HEK293 (cell line): ENCODE data around the gene GATAD1.

ENCODE experiments used
- CTCF ChIA-PET: fragments of 350-600 bp; formaldehyde crosslinking; extraction: SDS; loops from one replicate; lab custom pipeline; 2021; ENCODE audit warnings: antibody characterized with exemption; lab: Yijun Ruan, JAX
- POLR2A ChIA-PET: fragments of 300-600 bp; formaldehyde crosslinking; extraction: SDS; loops from one replicate; lab custom pipeline; 2020; ENCODE audit warnings: antibody characterized with exemption, inconsistent platforms; lab: Yijun Ruan, JAX
- H3K27ac ChIP-seq: fragments of 200-500 bp; sonication (Bioruptor generic); 2 replicates; pipeline ENCODE4 v1.5.1; 2014; ENCODE audit warnings: low read depth, low read length, control low read depth, inconsistent platforms; ENCODE audit errors: extremely low read depth
- H3K36me3 ChIP-seq, 2 experiments: fragments of 200-500 bp in 1 of 2; sonication (Bioruptor generic) in 1 of 2; 1 replicate in 1 of 2; 2 replicates in 1 of 2; pipeline ENCODE4 v1.5.1; 2014 to 2017; ENCODE audit warnings: inconsistent platforms in 2 of 2, low read length in 2 of 2; ENCODE audit not compliant: control insufficient read depth in 2 of 2, insufficient read depth in 1 of 2
- H3K4me1 ChIP-seq: fragments of 200-500 bp; sonication (Bioruptor generic); 2 replicates; pipeline ENCODE4 v1.5.1; 2014; ENCODE audit warnings: mild to moderate bottlenecking, low read length, inconsistent platforms; ENCODE audit not compliant: control insufficient read depth, insufficient read depth
- H3K4me3 ChIP-seq: 2 replicates; pipeline ENCODE4 v1.5.1; 2011; ENCODE audit warnings: low read depth, mild to moderate bottlenecking, control low read depth, low read length, moderate library complexity
- H3K9me3 ChIP-seq: fragments of 200-500 bp; sonication (Bioruptor generic); 2 replicates; pipeline ENCODE4 v1.5.1; 2014; ENCODE audit warnings: low read depth, low read length, inconsistent platforms; ENCODE audit not compliant: control insufficient read depth, insufficient read depth
- AEBP2 ChIP-seq: fragments of 450-650 bp; formaldehyde crosslinking; IDR thresholded peaks from 2 replicates; pipeline ENCODE4 v1.5.1; 2016; ENCODE audit warnings: missing biosample characterization, missing genetic modification characterization, borderline replicate concordance
- HOXA7 ChIP-seq: sonication (generic); formaldehyde crosslinking; IDR thresholded peaks from 2 replicates; pipeline ENCODE4 v1.8.1; 2022; ENCODE audit warnings: missing genetic modification reagents, borderline replicate concordance
- KLF9 ChIP-seq: fragments of 450-650 bp; formaldehyde crosslinking; IDR thresholded peaks from 2 replicates; pipeline ENCODE4 v1.5.1; 2016; ENCODE audit warnings: missing biosample characterization, missing genetic modification characterization, low read depth
- MYNN ChIP-seq: fragments of 450-650 bp; formaldehyde crosslinking; IDR thresholded peaks from 2 replicates; pipeline ENCODE4 v1.5.1; 2016; ENCODE audit warnings: missing biosample characterization, missing genetic modification characterization, borderline replicate concordance
- PBX3 ChIP-seq: sonication (generic); formaldehyde crosslinking; IDR thresholded peaks from 2 replicates; pipeline ENCODE4 v1.8.1; 2022; ENCODE audit warnings: mild to moderate bottlenecking, moderate library complexity, missing genetic modification reagents
- PRDM1 ChIP-seq: fragments of 450-650 bp; formaldehyde crosslinking; IDR thresholded peaks from 2 replicates; pipeline ENCODE4; 2016; ENCODE audit warnings: missing biosample characterization, missing genetic modification characterization
- YY2 ChIP-seq: fragments of 450-650 bp; formaldehyde crosslinking; IDR thresholded peaks from 2 replicates; pipeline ENCODE4 v1.5.1; 2016; ENCODE audit warnings: missing biosample characterization, missing genetic modification characterization
- ZFHX2 ChIP-seq: fragments of 450-650 bp; formaldehyde crosslinking; conservative IDR thresholded peaks from 2 replicates; pipeline ENCODE4 v1.5.1; 2016; ENCODE audit warnings: missing biosample characterization, missing genetic modification characterization
- ZFP69B ChIP-seq: fragments of 450-650 bp; formaldehyde crosslinking; IDR thresholded peaks from 2 replicates; pipeline ENCODE4 v1.5.1; 2016; ENCODE audit warnings: missing biosample characterization, missing genetic modification characterization
- ZNF16 ChIP-seq: fragments of 450-650 bp; formaldehyde crosslinking; IDR thresholded peaks from 2 replicates; pipeline ENCODE4 v1.5.1; 2016; ENCODE audit warnings: low read depth, missing biosample characterization, missing genetic modification characterization
- ZNF266 ChIP-seq: fragments of 450-650 bp; formaldehyde crosslinking; IDR thresholded peaks from 2 replicates; pipeline ENCODE4 v1.5.1; 2016; ENCODE audit warnings: missing biosample characterization, missing genetic modification characterization, low read depth
- ZNF311 ChIP-seq: fragments of 450-650 bp; formaldehyde crosslinking; IDR thresholded peaks from 2 replicates; pipeline ENCODE4 v1.5.1; 2017; ENCODE audit warnings: missing biosample characterization, missing genetic modification characterization, borderline replicate concordance
- ZNF324 ChIP-seq: fragments of 450-650 bp; formaldehyde crosslinking; IDR thresholded peaks from 2 replicates; pipeline ENCODE4 v1.5.1; 2016; ENCODE audit warnings: missing biosample characterization, missing genetic modification characterization
- ZNF404 ChIP-seq: fragments of 450-650 bp; formaldehyde crosslinking; IDR thresholded peaks from 2 replicates; pipeline ENCODE4 v1.5.1; 2017; ENCODE audit warnings: missing biosample characterization, missing genetic modification characterization
- ZNF658 ChIP-seq: fragments of 450-650 bp; formaldehyde crosslinking; IDR thresholded peaks from 2 replicates; pipeline ENCODE4; 2016; ENCODE audit warnings: missing biosample characterization, missing genetic modification characterization
- ZNF747 ChIP-seq: fragments of 450-650 bp; formaldehyde crosslinking; IDR thresholded peaks from 2 replicates; pipeline ENCODE4 v1.5.1; 2016; ENCODE audit warnings: missing biosample characterization, missing genetic modification characterization
- ZNF777 ChIP-seq: fragments of 450-650 bp; formaldehyde crosslinking; IDR thresholded peaks from 2 replicates; pipeline ENCODE4 v1.5.1; 2017; ENCODE audit warnings: missing biosample characterization, missing genetic modification characterization, borderline replicate concordance
- ZNF837 ChIP-seq: fragments of 450-650 bp; formaldehyde crosslinking; IDR thresholded peaks from 2 replicates; pipeline ENCODE4 v1.5.1; 2016; ENCODE audit warnings: missing biosample characterization, missing genetic modification characterization
- ZSCAN5A ChIP-seq: fragments of 450-650 bp; formaldehyde crosslinking; IDR thresholded peaks from 2 replicates; pipeline ENCODE4 v1.5.1; 2016; ENCODE audit warnings: missing biosample characterization, missing genetic modification characterization
- TF ChIP-seq, protein P1 (sequence below): fragments of 450-650 bp; formaldehyde crosslinking; IDR thresholded peaks from 2 replicates; pipeline ENCODE4 v1.5.1; 2016; ENCODE audit warnings: missing biosample characterization, missing genetic modification characterization
- TF ChIP-seq, protein P2 (sequence below): fragments of 450-650 bp; formaldehyde crosslinking; IDR thresholded peaks from 2 replicates; pipeline ENCODE4 v1.5.0; 2017; ENCODE audit warnings: missing biosample characterization, missing genetic modification characterization, borderline replicate concordance
- TF ChIP-seq, protein P3 (sequence below): fragments of 450-650 bp; formaldehyde crosslinking; IDR thresholded peaks from 2 replicates; pipeline ENCODE4 v1.5.1; 2016; ENCODE audit warnings: missing biosample characterization, missing genetic modification characterization

GATAD1 gene

GRCh38 chr7:92460109-92460508 lies 12.8 kb downstream of the GATAD1 start:
- ChIA-PET CTCF (interaction anchor here (0.7 to 3.0 kb wide), 10 partner anchors 9 to 676 kb away, joined by 3 to 29 read pairs (median 6); partner anchors contain the start of gene GATAD1), POLR2A (no interaction called here)

DNA sequence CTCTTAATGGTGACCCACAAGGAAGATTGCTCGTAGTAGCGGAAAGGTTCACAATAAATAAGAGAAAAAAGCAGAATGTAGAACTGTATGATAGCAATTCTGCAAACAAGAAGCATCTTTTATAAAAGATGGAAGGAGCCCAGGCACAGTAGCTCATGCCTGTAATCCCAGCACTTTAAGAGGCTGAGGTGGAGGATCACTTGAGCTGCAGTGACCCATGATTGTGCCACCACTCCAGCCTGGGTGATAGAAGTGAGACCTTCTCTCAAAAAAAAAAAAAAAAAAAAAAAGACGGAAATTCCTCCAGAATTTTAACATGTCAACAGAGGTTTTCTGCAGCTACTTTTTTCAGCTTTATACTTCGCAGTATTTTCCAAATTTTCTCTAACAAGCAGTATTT lies 13.2 kb downstream of the GATAD1 start:
- ChIA-PET CTCF (interaction anchor here (0.5 to 3.0 kb wide), 18 partner anchors 9 to 1197 kb away, joined by 3 to 29 read pairs (median 4); partner anchors contain the start of genes CYP51A1, GATAD1 and MTERF1), POLR2A (interaction anchor here (1.5 kb wide), 1 partner anchor 13 kb away, joined by 5 read pairs; the partner anchor contains the start of gene GATAD1)
- Histone ChIP-seq H3K36me3 (peaks cover 5 to 17% of the 10 kb centered on the region in 2 experiments), H3K4me3 (no peak overlapping the region), H3K9me3 (no peaks in the 10 kb centered on the region), H3K4me1 (no peaks in the 10 kb centered on the region), H3K27ac (no peak overlapping the region)
- TF ChIP-seq ZFP69B (tag by site-specific recombination), result no peak
- TF ChIP-seq, protein P1, sequence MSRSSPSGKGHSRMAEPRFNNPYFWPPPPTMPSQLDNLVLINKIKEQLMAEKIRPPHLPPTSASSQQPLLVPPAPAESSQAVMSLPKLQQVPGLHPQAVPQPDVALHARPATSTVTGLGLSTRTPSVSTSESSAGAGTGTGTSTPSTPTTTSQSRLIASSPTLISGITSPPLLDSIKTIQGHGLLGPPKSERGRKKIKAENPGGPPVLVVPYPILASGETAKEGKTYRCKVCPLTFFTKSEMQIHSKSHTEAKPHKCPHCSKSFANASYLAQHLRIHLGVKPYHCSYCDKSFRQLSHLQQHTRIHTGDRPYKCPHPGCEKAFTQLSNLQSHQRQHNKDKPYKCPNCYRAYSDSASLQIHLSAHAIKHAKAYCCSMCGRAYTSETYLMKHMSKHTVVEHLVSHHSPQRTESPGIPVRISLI, result no peak
- no peak for TF ChIP-seq ZNF404 (tag by site-specific recombination)
- no peak for TF ChIP-seq KLF9 (tag by site-specific recombination)
- TF ChIP-seq ZNF266 (tag by site-specific recombination), result no peak
- TF ChIP-seq ZNF837 (tag by site-specific recombination), result no peak
- TF ChIP-seq, protein P2, sequence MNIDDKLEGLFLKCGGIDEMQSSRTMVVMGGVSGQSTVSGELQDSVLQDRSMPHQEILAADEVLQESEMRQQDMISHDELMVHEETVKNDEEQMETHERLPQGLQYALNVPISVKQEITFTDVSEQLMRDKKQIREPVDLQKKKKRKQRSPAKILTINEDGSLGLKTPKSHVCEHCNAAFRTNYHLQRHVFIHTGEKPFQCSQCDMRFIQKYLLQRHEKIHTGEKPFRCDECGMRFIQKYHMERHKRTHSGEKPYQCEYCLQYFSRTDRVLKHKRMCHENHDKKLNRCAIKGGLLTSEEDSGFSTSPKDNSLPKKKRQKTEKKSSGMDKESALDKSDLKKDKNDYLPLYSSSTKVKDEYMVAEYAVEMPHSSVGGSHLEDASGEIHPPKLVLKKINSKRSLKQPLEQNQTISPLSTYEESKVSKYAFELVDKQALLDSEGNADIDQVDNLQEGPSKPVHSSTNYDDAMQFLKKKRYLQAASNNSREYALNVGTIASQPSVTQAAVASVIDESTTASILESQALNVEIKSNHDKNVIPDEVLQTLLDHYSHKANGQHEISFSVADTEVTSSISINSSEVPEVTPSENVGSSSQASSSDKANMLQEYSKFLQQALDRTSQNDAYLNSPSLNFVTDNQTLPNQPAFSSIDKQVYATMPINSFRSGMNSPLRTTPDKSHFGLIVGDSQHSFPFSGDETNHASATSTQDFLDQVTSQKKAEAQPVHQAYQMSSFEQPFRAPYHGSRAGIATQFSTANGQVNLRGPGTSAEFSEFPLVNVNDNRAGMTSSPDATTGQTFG (tag by site-specific recombination), result no peak
- TF ChIP-seq PBX3 (CRISPR knock-in tag), result no peak
- no peak for TF ChIP-seq ZFHX2 (tag by site-specific recombination)
- TF ChIP-seq ZSCAN5A (tag by site-specific recombination), result no peak

More at GRCh38 chr7:92460109-92460508, 12.8 kb downstream of the GATAD1 start:
- no peak for TF ChIP-seq ZNF324
- no peak for TF ChIP-seq MYNN (tag by site-specific recombination)
- no peak for TF ChIP-seq HOXA7 (CRISPR knock-in tag)
- no peak for TF ChIP-seq ZNF658 (tag by site-specific recombination)
- no peak for TF ChIP-seq ZNF16 (tag by site-specific recombination)
- no peak for TF ChIP-seq ZNF777 (tag by site-specific recombination)
- TF ChIP-seq, protein P3, sequence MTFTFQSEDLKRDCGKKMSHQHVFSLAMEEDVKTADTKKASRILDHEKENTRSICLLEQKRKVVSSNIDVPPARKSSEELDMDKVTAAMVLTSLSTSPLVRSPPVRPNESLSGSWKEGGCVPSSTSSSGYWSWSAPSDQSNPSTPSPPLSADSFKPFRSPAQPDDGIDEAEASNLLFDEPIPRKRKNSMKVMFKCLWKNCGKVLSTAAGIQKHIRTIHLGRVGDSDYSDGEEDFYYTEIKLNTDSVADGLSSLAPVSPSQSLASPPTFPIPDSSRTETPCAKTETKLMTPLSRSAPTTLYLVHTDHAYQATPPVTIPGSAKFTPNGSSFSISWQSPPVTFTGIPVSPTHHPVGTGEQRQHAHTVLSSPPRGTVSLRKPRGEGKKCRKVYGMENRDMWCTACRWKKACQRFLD (tag by site-specific recombination), result no peak
- no peak for TF ChIP-seq PRDM1 (tag by site-specific recombination)
- no peak for TF ChIP-seq ZNF311
- TF ChIP-seq YY2 (tag by site-specific recombination), result no peak
- no peak for TF ChIP-seq AEBP2 (tag by site-specific recombination)
- TF ChIP-seq ZNF747 (tag by site-specific recombination), result no peak
- H3K9me3 ChIP-seq, result no peaks in the 10 kb centered on the region
- peaks cover 9 to 21% of the 10 kb centered on the region in 2 experiments for H3K36me3 ChIP-seq
- H3K4me1 ChIP-seq, result no peaks in the 10 kb centered on the region
- H3K27ac ChIP-seq, result no peak overlapping the region
- no peak overlapping the region for H3K4me3 ChIP-seq
